Spinal cord (tissue), 10 donors: ENCODE results near the gene CHIC2. TPM values are rescaled to one million over a fixed set of nuclear protein-coding genes. Genes with fewer than 3 reads are reported as not detected.
"Not testable (repeated sequence)": the region's sequence is repeated elsewhere in the genome, so short reads cannot be mapped to it uniquely, and the experiment has no call there.

ENCODE experiments used
- DNase-seq, 6 donors: peaks; one replicate each; pipeline versions ENCODE4 v3.0.0 to v3.0.0-alpha.2; 2013 to 2015; ENCODE audit warnings: low spot score in 6 of 6, low read depth in 4 of 6
- H3K27ac ChIP-seq: one replicate; pipeline ENCODE4 v1.5.1; 2013; ENCODE audit warnings: low read depth, low read length, control low read depth
- H3K27me3 ChIP-seq: one replicate; pipeline ENCODE4 v1.6.1; 2013; ENCODE audit warnings: low read length; ENCODE audit not compliant: control insufficient read depth, insufficient read depth
- H3K36me3 ChIP-seq: one replicate; pipeline ENCODE4 v1.6.1; 2013; ENCODE audit warnings: low read length; ENCODE audit not compliant: control insufficient read depth, insufficient read depth
- H3K4me1 ChIP-seq: one replicate; pipeline ENCODE4 v1.6.1; 2013; ENCODE audit warnings: low read length; ENCODE audit not compliant: control insufficient read depth, insufficient read depth
- H3K4me3 ChIP-seq: one replicate; pipeline ENCODE4 v1.5.1; 2013; ENCODE audit warnings: low read depth, low read length, control low read depth
- H3K9me3 ChIP-seq: one replicate; pipeline ENCODE4 v1.6.1; 2013; ENCODE audit warnings: low read length; ENCODE audit not compliant: control insufficient read depth, insufficient read depth
- WGBS: methylation state at CpG from one replicate; pipeline ENCODE4 v1.1.5; 2013; ENCODE audit warnings: missing lambda C conversion rate; ENCODE audit not compliant: insufficient coverage; 5-methylcytosine and 5-hydroxymethylcytosine counted together
- polyA plus RNA-seq, 2 donors: library from polyadenylated mRNA; unstranded; fragments of 120-200 nt; gene quantifications; one replicate each; pipeline ENCODE4 v1.2.1, GENCODE V29; 2013; ENCODE audit not compliant: insufficient read length in 2 of 2
- total RNA-seq, 2 donors: library from RNA; depleted of rRNA in 1 of 2; stranded (reverse); fragments of 120-200 nt in 1 of 2; fragments of >200 nt in 1 of 2; gene quantifications; one replicate each; pipeline versions ENCODE4 v1.2.3 to v1.2.4, GENCODE V29; 2013 to 2014
- donor health status: healthy.

The CHIC2 gene
- total and polyA plus RNA-seq, 4 donors: 21.0 to 39.5 (median 27.5) TPM

DNA sequence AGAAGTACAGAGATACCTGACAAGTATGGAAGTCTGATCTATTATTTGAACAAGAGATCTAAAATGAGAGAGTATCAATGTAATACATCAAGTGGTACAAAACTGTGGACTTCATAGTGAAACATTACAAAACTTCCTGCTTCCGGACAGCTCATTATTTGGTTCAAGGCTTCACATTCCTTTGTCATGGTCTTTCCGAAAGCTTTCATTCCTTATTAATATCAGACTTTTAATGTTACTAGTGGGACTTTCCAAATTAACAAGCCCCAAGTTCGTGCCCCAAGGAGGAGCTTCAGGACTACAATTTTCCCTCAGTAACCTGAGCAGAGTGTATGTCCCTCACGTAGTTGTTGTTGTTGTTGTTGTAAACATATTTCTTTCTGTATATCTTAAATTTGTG, 1.2 kb downstream of the CHIC2 start:
- WGBS: no CpG with 5 or more reads among the region's 4 CpGs
- Histone ChIP-seq H3K4me3 (peak overlapping the region; percentile 85), H3K27ac (peak overlapping the region; percentile 67), H3K4me1 (peaks cover 4% of the 10 kb centered on the region), H3K9me3 (no peaks in the 10 kb centered on the region), H3K36me3 (no peaks in the 10 kb centered on the region), H3K27me3 (no peaks in the 10 kb centered on the region)
- DNase-seq: peak in 2 of 6 donors; percentile 7 to 10

GRCh38 chr4:54062392-54062791, 2.0 kb downstream of the CHIC2 start:
- Histone ChIP-seq H3K9me3 (no peaks in the 10 kb centered on the region), H3K36me3 (no peaks in the 10 kb centered on the region), H3K27me3 (no peaks in the 10 kb centered on the region), H3K4me1 (peaks cover 4% of the 10 kb centered on the region), H3K27ac (no peak overlapping the region), H3K4me3 (peak overlapping the region; percentile 85)
- WGBS: 30% methylated on average over 1 of the region's 3 CpGs
- no peak for DNase-seq

DNA sequence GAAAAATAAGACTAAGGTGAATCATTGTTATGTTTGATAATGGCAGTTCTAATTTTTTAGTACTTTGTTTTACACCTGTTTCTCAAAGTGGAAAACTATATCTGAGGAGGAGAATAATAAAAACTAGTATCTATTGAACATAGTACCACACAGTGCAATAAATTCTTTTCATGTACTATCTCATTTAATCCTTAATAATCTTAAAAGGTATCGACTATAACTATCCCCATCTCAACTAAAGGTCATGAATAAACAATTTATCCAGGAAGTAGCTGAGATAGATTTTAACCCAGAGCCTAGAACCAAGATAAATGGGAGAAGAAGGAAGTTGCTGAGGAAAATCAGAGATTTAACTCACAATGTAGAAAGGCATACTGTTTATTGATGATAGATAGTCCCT, 2.5 kb downstream of the CHIC2 start:
- H3K36me3 ChIP-seq: no peaks in the 10 kb centered on the region
- WGBS: no CpG with 5 or more reads among the region's 1 CpG
- no peak for DNase-seq
- no peak overlapping the region for H3K4me3 ChIP-seq
- H3K27ac ChIP-seq: no peak overlapping the region
- no peaks in the 10 kb centered on the region for H3K27me3 ChIP-seq
- no peaks in the 10 kb centered on the region for H3K9me3 ChIP-seq
- H3K4me1 ChIP-seq: peaks cover 4% of the 10 kb centered on the region

DNA sequence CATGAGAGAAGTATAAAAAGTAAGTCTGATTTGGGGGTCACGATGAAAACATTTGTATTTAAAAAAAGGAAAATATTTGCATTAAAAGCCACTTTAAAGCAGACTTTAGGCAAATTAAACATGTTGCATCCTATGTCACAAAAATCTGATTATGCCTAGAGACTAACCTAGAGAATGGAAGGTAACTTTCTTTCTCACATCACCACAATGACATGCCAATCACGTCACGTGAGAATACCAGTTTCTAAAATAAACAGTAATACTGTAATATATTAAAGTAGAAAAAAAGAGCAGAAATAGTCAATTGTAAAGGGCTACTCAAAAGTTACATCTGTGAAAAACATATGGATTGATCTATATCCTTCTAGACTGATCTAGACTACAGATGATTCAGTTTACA, 3.3 kb downstream of the CHIC2 start:
- Histone ChIP-seq H3K27me3 (no peaks in the 10 kb centered on the region), H3K9me3 (no peaks in the 10 kb centered on the region), H3K4me1 (peaks cover 4% of the 10 kb centered on the region), H3K4me3 (no peak overlapping the region), H3K36me3 (no peaks in the 10 kb centered on the region), H3K27ac (no peak overlapping the region)
- no peak for DNase-seq
- no CpG with 5 or more reads among the region's 3 CpGs for WGBS

DNA sequence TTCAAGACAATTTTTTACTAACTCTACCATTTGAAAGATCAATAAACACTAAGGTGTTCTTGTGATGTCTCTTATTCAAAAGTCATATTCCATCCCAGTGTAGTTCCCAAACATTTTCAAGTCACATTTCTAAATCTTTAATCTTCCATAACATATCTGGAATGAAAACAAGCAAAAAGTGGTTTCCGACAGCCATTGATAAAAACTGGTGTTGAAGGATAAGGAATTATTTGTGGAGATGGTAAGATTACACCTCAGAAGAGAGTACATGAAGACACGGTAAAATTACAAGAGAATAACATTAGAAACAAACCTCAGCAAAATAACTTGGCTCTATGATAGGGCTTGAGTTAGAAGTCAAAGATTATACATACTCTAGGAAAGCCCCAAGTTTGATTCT, 4.3 kb downstream of the CHIC2 start:
- Histone ChIP-seq H3K36me3 (no peaks in the 10 kb centered on the region), H3K4me1 (peaks cover 4% of the 10 kb centered on the region), H3K4me3 (no peak overlapping the region), H3K27me3 (no peaks in the 10 kb centered on the region), H3K27ac (no peak overlapping the region), H3K9me3 (no peaks in the 10 kb centered on the region)
- WGBS: no CpG with 5 or more reads among the region's 2 CpGs
- DNase-seq: no peak

- Histone ChIP-seq H3K4me1 (peaks cover 4% of the 10 kb centered on the region), H3K36me3 (no peaks in the 10 kb centered on the region)
- WGBS: no CpG with 5 or more reads among the region's 3 CpGs
Measured at GRCh38 chr4:54058171-54058570, 6.2 kb downstream of the CHIC2 start.

GRCh38 chr4:54056360-54056759, 8.0 kb downstream of the CHIC2 start:
- Histone ChIP-seq H3K36me3 (no peaks in the 10 kb centered on the region), H3K27me3 (no peaks in the 10 kb centered on the region), H3K27ac (no peak overlapping the region), H3K9me3 (no peaks in the 10 kb centered on the region), H3K4me3 (no peak overlapping the region), H3K4me1 (peaks cover 4% of the 10 kb centered on the region)
- DNase-seq: no peak

More at GRCh38 chr4:54058171-54058570, 6.2 kb downstream of the CHIC2 start:
- no peak overlapping the region for H3K27ac ChIP-seq
- H3K9me3 ChIP-seq: no peaks in the 10 kb centered on the region
- H3K4me3 ChIP-seq: no peak overlapping the region
- no peak for DNase-seq
- H3K27me3 ChIP-seq: no peaks in the 10 kb centered on the region

- DNase-seq: no peak
- Histone ChIP-seq H3K27me3 (no peaks in the 10 kb centered on the region), H3K4me1 (peaks cover 4% of the 10 kb centered on the region), H3K9me3 (no peaks in the 10 kb centered on the region), H3K27ac (no peak overlapping the region), H3K36me3 (no peaks in the 10 kb centered on the region), H3K4me3 (no peak overlapping the region)
- WGBS: no CpG with 5 or more reads among the region's 1 CpG
Measured at GRCh38 chr4:54055494-54055893, 8.9 kb downstream of the CHIC2 start.

- WGBS: no CpG with 5 or more reads among the region's 2 CpGs
- Histone ChIP-seq H3K4me3 (no peak overlapping the region), H3K36me3 (no peaks in the 10 kb centered on the region), H3K27me3 (no peaks in the 10 kb centered on the region), H3K4me1 (peaks cover 4% of the 10 kb centered on the region), H3K27ac (no peak overlapping the region), H3K9me3 (no peaks in the 10 kb centered on the region)
- DNase-seq: no peak
Measured at GRCh38 chr4:54054501-54054900, 9.9 kb downstream of the CHIC2 start.

DNA sequence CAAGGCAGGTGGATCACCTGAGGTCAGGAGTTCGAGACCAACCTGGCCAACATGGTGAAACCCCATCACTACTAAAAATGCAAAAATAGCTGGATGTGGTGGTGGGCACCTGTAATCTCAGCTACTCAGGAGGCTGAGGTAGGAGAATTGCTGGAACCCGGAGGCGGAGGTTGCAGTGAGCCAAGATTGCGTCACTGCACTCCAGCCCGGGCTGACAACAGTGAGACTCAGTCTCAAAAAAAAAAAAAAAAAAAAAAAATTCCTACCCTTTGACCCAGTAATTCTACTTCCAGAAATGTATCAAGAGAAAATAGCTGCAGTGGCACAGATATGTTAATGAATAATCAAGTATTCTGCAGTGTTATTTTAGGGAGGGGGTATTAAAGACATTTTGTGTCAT, 11.1 kb downstream of the CHIC2 start:
- not testable (repeated sequence) for H3K36me3 ChIP-seq, H3K27ac ChIP-seq, DNase-seq, H3K4me3 ChIP-seq, H3K27me3 ChIP-seq, H3K4me1 ChIP-seq, H3K9me3 ChIP-seq
- no CpG with 5 or more reads among the region's 5 CpGs for WGBS
